ENCODE data around the gene DLAT.

The DLAT gene

DNA sequence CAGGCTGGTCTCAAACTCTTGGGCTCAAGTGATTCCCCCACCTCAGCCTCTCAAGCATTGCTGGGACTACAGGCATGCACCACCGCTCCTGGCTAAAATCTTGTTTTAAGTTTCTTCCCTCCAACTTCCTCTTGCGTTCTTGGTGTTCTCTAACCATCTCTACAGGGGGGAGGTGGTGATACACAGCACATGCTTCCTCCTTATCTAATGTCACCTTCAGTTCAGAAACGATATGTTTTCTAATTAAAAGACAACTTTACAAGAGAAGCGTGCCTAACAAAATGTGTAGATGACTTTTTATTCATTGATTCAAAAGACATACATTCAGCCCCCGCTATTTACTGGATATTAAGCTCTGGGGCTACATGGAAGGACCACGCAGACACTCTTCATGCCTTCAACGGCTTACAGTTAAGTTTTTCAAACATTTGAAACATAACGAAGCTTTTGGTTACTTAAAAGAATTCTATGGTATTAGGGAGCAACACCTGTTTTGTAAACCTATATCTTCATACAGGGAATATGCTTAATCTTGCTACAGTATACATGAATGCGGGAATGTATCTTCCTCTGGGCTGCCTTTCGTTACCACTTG, 933 bp upstream of the DLAT start:
- TF ChIP-seq, protein P1, sequence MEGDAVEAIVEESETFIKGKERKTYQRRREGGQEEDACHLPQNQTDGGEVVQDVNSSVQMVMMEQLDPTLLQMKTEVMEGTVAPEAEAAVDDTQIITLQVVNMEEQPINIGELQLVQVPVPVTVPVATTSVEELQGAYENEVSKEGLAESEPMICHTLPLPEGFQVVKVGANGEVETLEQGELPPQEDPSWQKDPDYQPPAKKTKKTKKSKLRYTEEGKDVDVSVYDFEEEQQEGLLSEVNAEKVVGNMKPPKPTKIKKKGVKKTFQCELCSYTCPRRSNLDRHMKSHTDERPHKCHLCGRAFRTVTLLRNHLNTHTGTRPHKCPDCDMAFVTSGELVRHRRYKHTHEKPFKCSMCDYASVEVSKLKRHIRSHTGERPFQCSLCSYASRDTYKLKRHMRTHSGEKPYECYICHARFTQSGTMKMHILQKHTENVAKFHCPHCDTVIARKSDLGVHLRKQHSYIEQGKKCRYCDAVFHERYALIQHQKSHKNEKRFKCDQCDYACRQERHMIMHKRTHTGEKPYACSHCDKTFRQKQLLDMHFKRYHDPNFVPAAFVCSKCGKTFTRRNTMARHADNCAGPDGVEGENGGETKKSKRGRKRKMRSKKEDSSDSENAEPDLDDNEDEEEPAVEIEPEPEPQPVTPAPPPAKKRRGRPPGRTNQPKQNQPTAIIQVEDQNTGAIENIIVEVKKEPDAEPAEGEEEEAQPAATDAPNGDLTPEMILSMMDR (IDR thresholded peaks at IDR 0.05), result no peak

DNA sequence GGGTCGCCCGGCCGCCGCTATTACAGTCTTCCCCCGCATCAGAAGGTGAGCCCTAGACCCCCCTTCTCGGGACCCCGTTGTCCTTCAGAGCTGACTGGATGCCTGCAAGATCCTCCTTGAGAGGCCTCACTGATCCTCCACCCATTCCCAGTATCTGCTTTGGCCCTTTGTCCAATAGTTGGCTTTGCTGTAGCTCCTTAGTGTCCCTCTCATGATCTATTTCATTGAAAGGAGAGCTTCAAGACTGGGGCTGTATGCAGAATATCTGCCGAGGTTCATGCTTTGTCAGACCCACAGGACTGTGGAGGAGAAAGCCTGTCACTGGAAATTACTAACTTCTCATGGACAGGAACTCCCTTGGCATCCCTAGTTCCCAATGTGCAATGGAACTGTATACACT, 499 bp downstream of the DLAT start:
- TF ChIP-seq, protein P1 (IDR thresholded peaks at IDR 0.05), result no peak

DNA sequence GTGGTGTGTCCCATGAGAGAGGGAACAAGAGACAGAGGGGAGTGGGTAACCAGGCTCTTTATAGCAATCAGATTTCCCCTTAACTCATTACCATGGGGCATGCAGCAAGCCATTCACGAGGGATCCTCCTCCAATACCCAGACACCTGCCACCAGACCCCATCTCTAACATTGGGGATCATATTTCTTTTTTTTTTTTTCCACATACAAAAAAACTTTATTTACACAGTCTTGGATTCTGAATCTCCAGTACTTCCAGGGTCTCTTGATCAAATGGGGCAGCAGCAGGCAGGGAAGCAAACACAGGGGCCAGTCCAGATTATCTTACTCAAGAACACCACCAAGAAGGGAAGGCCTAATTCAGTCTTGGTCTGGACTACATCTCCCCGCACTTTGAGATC, 4.3 kb downstream of the DLAT start:
- TF ChIP-seq, protein P1 (IDR thresholded peaks at IDR 0.05), result no peak

DNA sequence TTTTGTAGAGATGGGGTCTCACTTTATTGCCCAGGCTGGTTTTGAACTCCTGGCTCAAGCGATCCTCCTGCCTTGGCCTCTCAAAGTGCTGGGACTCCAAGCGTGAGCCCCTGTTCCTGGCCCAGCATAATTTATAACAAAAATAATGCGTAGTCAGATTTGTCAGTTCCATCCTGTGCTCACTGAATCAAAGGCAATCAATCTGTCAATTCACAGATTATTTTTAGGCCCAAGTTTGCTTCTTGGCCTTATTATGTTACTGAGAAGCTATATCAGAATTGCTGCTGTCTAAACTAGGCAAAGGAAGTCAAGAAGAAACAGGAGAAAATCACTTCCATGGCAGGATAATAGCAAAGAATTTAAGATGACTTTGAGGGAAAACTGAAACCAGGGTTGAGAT, 8.7 kb downstream of the DLAT start:
- TF ChIP-seq, protein P1 (IDR thresholded peaks at IDR 0.05), result no peak

DNA sequence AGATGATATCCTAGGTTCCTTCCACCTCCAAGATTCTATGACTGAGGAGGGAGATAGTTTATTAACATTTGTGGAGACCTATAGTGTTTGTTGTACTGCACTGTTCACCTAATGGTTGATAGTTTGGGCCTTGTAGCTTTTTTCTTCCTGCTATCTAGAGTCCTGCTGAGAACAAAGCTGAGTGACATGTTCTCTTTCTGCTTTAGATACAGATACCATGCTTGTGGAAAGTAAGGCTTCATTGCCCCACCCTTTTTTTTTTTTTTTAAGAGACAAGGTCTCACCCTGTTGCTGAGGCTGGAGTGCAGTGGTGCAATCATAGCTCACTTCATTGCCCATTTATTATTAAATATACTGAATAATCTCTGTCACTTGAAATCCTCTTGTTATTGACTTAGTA, 12.3 kb downstream of the DLAT start:
- TF ChIP-seq, protein P1 (IDR thresholded peaks at IDR 0.05), result no peak

DNA sequence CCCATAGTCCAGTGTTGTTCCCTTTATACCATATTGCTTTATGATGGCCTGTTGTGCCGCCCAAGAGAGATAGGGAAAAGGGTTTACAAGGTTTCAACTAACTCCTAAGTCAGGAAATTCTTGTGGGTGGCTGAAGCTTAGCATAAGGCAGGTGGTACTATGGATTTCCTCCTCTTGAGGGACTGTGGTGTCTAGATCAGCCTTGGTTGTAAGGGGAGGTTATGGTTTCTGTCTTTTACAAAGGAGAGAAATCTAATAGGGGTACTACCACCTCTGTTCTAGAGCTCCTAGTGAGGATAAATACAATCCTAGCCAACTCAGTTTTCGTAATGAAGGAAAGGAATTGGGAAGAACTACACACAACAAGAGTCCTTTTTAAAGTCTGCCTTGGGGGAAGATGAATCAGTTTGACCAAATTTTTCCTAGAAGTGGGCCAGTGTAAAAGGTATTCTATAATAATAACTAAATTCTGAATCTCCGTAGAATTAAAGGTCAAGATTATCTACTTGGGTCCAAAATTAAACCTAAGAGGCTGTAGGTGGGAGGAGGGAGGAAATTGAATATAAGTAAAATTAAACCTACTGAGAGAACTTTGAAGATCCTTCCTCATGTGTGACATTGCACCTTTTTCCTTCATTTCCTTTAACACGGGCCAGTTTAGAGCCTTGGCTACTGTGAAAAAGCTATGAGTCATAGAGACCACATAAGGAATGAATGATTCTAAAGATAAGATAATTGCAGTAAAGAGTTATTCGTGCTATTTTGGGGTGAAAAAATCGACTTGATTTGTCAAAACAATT, 17.2 kb downstream of the DLAT start:
- TF ChIP-seq, protein P1 (IDR thresholded peaks at IDR 0.05), result no peak

DNA sequence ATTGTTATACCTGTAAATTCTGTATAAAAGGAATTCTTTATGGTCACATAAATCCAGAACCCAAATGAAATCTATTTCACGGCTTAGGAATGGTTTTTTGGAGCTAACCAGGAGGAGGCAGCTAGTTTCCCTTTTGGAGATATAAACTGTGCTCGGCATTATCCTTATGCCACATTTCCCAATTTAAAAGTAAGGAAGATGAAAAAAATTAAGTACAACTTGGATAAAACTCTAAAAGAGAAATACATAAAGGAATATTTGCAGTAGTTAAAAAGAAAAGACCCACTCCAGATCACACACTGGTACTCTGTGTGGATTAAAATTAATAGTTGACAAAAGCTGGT, 17.7 kb downstream of the DLAT start:
- TF ChIP-seq, protein P1 (IDR thresholded peaks at IDR 0.05), result no peak
